Uterus (tissue), 4 donors: ENCODE results near the gene BBS1. TPM values are rescaled to one million over a fixed set of nuclear protein-coding genes. Genes with fewer than 3 reads are reported as not detected.
A peak's percentile ranks its signal among the peaks of the same experiment; 100 is the strongest.

Source experiments
- DNase-seq, 2 donors: peaks; one replicate each; pipeline ENCODE4 v3.0.0-alpha.2; 2019 to 2020
- H3K27ac ChIP-seq, 2 donors: fragments of 200-600 bp; sonication (generic); 1 replicate in 1 of 2; 2 replicates in 1 of 2; pipeline ENCODE4 v1.5.1; 2016 to 2018
- H3K27me3 ChIP-seq, 2 donors: fragments of 200-600 bp; sonication (generic); one replicate each; pipeline ENCODE4 v1.5.1; 2018 to 2019; ENCODE audit warnings: control low read depth in 1 of 2
- H3K36me3 ChIP-seq, 2 donors: fragments of 200-600 bp; sonication (generic); one replicate each; pipeline ENCODE4 v1.5.1; 2019; ENCODE audit warnings: control low read depth in 1 of 2
- H3K4me1 ChIP-seq, 2 donors: fragments of 200-600 bp; sonication (generic); one replicate each; pipeline ENCODE4 v1.5.1; 2018 to 2019; ENCODE audit warnings: control low read depth in 1 of 2
- H3K4me3 ChIP-seq, 2 donors: fragments of 200-600 bp; sonication (generic); 1 replicate in 1 of 2; 2 replicates in 1 of 2; pipeline ENCODE4 v1.5.1; 2018 to 2019; ENCODE audit warnings: mild to moderate bottlenecking in 1 of 2
- H3K9me3 ChIP-seq, 2 donors: fragments of 200-600 bp; sonication (generic); one replicate each; pipeline ENCODE4 v1.5.1; 2019; ENCODE audit warnings: control low read depth in 1 of 2
- POLR2A ChIP-seq, 2 donors: fragments of 450-650 bp; IDR thresholded peaks; one replicate each; pipeline ENCODE4 v1.6.1; 2016; ENCODE audit warnings: antibody characterized with exemption in 2 of 2, mild to moderate bottlenecking in 1 of 2, moderate library complexity in 1 of 2
- intact Hi-C: fragments of 100-400 bp; cut with DNase I; formaldehyde crosslinking; loops from one replicate; pipeline ENCODE4 v1.15.1; 2023; ENCODE audit warnings: low total_unique reads
- total RNA-seq, 4 donors: library from RNA; depleted of rRNA in 3 of 4; stranded (reverse); fragments of >200 nt in 3 of 4; gene quantifications; one replicate each; pipeline versions ENCODE4 v1.1.0 to v1.2.4, GENCODE V29; 2014 to 2023
- TF ChIP-seq, protein P1 (sequence below), 4 experiments: fragments of 200-600 bp in 2 of 4; fragments of 450-650 bp in 2 of 4; sonication (generic) in 2 of 4; IDR thresholded peaks; one replicate each; pipeline ENCODE4 v1.5.1; 2016 to 2019; ENCODE audit warnings: antibody characterized with exemption in 4 of 4, mild to moderate bottlenecking in 2 of 4, moderate library complexity in 1 of 4
- donor health status: DM: yes; HTN: yes; CAD: no.

Gene BBS1
- total RNA-seq, 4 donors from 2014 or later, result 32.1 to 84.4 (median 56.8) TPM

DNA sequence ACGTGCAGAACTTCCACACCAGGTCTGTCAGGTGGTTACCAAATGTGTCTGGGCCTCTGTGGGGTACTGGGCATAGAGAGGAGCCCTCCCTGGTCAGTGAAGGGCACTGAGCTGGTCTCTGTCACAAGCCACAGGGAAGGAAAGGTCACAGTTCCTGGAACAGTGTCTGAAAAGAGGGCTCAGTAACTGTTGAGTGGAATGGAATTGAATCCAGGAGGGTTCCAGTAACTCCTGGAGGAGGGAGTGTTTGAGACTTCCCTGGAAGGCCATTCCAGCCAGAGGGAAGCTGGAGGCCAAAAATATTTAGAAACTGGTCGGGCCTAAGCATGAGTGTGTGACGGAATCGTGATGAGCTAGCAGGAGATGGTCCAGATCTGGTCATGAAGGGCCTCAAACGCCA lies 44.2 kb downstream of the BBS1 start:
- no peaks in the 10 kb centered on the region for H3K9me3 ChIP-seq
- H3K27ac ChIP-seq, result no peak overlapping the region
- H3K36me3 ChIP-seq, result no peaks in the 10 kb centered on the region
- H3K4me3 ChIP-seq, result no peak overlapping the region
- TF ChIP-seq POLR2A (IDR thresholded peaks at IDR 0.05), result no peak
- TF ChIP-seq, protein P1, sequence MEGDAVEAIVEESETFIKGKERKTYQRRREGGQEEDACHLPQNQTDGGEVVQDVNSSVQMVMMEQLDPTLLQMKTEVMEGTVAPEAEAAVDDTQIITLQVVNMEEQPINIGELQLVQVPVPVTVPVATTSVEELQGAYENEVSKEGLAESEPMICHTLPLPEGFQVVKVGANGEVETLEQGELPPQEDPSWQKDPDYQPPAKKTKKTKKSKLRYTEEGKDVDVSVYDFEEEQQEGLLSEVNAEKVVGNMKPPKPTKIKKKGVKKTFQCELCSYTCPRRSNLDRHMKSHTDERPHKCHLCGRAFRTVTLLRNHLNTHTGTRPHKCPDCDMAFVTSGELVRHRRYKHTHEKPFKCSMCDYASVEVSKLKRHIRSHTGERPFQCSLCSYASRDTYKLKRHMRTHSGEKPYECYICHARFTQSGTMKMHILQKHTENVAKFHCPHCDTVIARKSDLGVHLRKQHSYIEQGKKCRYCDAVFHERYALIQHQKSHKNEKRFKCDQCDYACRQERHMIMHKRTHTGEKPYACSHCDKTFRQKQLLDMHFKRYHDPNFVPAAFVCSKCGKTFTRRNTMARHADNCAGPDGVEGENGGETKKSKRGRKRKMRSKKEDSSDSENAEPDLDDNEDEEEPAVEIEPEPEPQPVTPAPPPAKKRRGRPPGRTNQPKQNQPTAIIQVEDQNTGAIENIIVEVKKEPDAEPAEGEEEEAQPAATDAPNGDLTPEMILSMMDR (IDR thresholded peaks at IDR 0.05), result no peak
- H3K4me1 ChIP-seq, result no peaks in the 10 kb centered on the region
- no peak for DNase-seq
- no peaks in the 10 kb centered on the region for H3K27me3 ChIP-seq
- intact Hi-C loops, result no loop called here

DNA sequence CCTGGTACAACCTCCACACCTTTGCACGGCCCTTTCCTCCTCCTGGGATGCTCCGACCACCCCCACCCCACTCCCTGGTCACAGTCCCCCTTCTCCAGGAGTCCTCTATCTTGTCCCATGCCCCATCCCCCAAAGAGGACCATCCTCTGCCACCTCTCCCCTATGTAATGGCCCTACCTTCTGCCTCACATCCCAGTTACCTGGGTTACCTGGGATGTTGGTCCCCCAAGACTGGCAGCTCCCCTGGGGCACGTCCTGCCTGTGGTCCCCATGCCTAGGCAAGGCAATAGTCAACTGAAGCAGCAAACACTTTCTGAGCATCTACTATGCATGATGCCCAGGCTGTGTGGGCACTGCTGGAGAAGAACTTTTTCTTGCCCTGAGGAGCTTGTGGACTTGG lies 45.0 kb downstream of the BBS1 start:
- H3K27me3 ChIP-seq, result no peaks in the 10 kb centered on the region
- DNase-seq, result no peak
- no peaks in the 10 kb centered on the region for H3K36me3 ChIP-seq
- H3K27ac ChIP-seq, result no peak overlapping the region
- H3K4me3 ChIP-seq, result no peak overlapping the region
- intact Hi-C loops, result no loop called here
- H3K9me3 ChIP-seq, result no peaks in the 10 kb centered on the region
- H3K4me1 ChIP-seq, result no peaks in the 10 kb centered on the region
- TF ChIP-seq, protein P1 (IDR thresholded peaks at IDR 0.05), result no peak
- TF ChIP-seq POLR2A (IDR thresholded peaks at IDR 0.05), result no peak

GRCh38 chr11:66556086-66556485 lies 45.7 kb downstream of the BBS1 start:
- Histone ChIP-seq H3K27me3 (no peaks in the 10 kb centered on the region), H3K36me3 (no peaks in the 10 kb centered on the region), H3K27ac (no peak overlapping the region), H3K4me3 (no peak overlapping the region), H3K9me3 (no peaks in the 10 kb centered on the region), H3K4me1 (no peaks in the 10 kb centered on the region)
- intact Hi-C loops, result no loop called here
- DNase-seq, result no peak
- TF ChIP-seq, protein P1 (IDR thresholded peaks at IDR 0.05), result no peak
- no peak for TF ChIP-seq POLR2A (IDR thresholded peaks at IDR 0.05)

DNA sequence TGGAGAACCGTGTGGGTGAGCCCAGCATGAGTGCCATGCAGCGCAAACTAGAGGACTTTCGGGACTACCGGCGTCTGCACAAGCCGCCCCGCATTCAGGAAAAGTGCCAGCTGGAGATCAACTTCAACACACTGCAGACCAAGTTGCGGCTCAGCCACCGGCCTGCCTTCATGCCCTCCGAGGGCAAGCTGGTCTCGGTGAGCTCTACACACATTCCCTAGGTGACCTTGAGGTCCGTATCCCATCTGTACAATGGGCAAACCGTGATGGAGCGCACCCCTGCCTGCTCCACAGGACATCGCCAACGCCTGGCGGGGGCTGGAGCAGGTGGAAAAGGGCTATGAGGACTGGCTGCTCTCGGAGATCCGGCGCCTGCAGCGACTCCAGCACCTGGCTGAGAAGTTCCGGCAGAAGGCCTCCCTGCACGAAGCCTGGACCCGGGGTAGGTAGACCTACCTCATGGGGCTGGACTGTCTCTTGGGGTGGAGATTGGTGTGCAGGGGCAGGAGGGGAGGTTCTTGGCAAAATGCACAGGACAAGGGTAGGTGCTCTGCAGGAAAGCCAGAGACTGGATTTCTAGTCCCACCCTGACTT lies 47.4 kb downstream of the BBS1 start:
- Histone ChIP-seq H3K27ac (no peak overlapping the region), H3K27me3 (no peaks in the 10 kb centered on the region), H3K4me1 (no peaks in the 10 kb centered on the region), H3K4me3 (no peak overlapping the region), H3K36me3 (no peaks in the 10 kb centered on the region), H3K9me3 (no peaks in the 10 kb centered on the region)
- TF ChIP-seq POLR2A (IDR thresholded peaks at IDR 0.05), result no peak
- TF ChIP-seq, protein P1 (IDR thresholded peaks at IDR 0.05), result no peak
- intact Hi-C loops, result no loop called here
- no peak for DNase-seq

DNA sequence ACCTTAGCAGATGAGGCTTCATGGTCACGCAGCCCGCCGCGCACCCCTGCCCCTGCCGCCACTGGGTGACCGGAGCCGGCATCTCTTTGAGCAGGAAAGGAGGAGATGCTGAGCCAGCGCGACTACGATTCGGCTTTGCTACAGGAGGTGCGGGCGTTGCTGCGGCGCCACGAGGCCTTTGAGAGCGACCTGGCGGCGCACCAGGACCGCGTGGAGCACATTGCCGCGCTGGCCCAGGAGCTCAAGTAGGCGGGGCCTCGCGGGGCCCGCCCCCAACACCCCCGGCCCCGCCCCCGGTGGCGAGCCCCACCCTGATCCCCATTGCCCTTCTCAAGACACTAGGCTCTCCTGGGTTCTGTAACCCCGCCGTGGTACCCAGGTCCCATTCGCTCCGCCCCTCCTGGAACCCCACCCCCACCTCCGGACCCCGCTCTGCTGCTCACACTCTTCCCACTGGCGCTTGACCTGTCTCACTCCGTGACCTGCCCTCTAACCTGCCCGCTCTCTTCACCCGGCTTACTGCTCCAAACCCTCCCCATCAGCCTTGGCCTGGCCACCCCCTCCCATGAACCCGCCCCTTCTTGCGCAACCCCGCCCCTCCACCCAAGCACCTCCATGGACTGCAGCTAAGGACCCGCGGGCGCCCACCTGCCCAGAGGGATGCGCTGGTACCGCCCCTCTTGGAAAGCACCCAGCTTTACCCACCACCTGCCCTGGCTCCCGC lies 48.9 kb downstream of the BBS1 start:
- intact Hi-C loops, result no loop called here
- Histone ChIP-seq H3K4me3 (peak overlapping the region in 1 of 2 donors; percentile 1), H3K27me3 (no peaks in the 10 kb centered on the region), H3K4me1 (no peaks in the 10 kb centered on the region), H3K9me3 (no peaks in the 10 kb centered on the region), H3K36me3 (no peaks in the 10 kb centered on the region), H3K27ac (no peak overlapping the region)
- TF ChIP-seq POLR2A (IDR thresholded peaks at IDR 0.05), result no peak
- TF ChIP-seq, protein P1 (IDR thresholded peaks at IDR 0.05), result no peak
- peak; percentile 46 to 60 for DNase-seq
